ENCODE measurements around the gene ANKRD33B.

The ANKRD33B gene

GRCh38 chr5:10639846-10640368 is 76.0 kb downstream of the ANKRD33B start:
- DNase-seq: no peak

GRCh38 chr5:10642367-10642766 is 78.5 kb downstream of the ANKRD33B start:
- no peak for DNase-seq

- no peak for DNase-seq
Measured at GRCh38 chr5:10644192-10644591, 80.3 kb downstream of the ANKRD33B start.

GRCh38 chr5:10645146-10645545 is 81.3 kb downstream of the ANKRD33B start:
- DNase-seq: no peak

- DNase-seq: no peak
Measured at GRCh38 chr5:10645671-10646070, 81.8 kb downstream of the ANKRD33B start.

GRCh38 chr5:10647640-10648039 is 83.8 kb downstream of the ANKRD33B start:
- no peak for DNase-seq

GRCh38 chr5:10648806-10649665 is 85.2 kb downstream of the ANKRD33B start:
- no peak for DNase-seq

GRCh38 chr5:10649666-10650380 is 86.0 kb downstream of the ANKRD33B start:
- no peak for DNase-seq

GRCh38 chr5:10652151-10652550 is 88.3 kb downstream of the ANKRD33B start:
- no peak for DNase-seq

GRCh38 chr5:10652606-10653005 is 88.7 kb downstream of the ANKRD33B start:
- DNase-seq: no peak

- no peak for DNase-seq
Measured at GRCh38 chr5:10653043-10653442, 89.2 kb downstream of the ANKRD33B start.

GRCh38 chr5:10653751-10654400 is 90.0 kb downstream of the ANKRD33B start:
- no peak for DNase-seq

- no peak for DNase-seq
Measured at GRCh38 chr5:10654566-10654965, 90.7 kb downstream of the ANKRD33B start.

GRCh38 chr5:10655161-10655971 is 91.5 kb downstream of the ANKRD33B start:
- peak in 2 of 3 experiments; percentile 16 to 67 for DNase-seq

- no peak for DNase-seq
Measured at GRCh38 chr5:10655972-10656830, 92.3 kb downstream of the ANKRD33B start.

GRCh38 chr5:10658265-10658664 is 94.4 kb downstream of the ANKRD33B start:
- no peak for DNase-seq

- DNase-seq: no peak
Measured at GRCh38 chr5:10660135-10660534, 96.3 kb downstream of the ANKRD33B start.

GRCh38 chr5:10660720-10661387 is 97.0 kb downstream of the ANKRD33B start:
- no peak for DNase-seq

- no peak for DNase-seq
Measured at GRCh38 chr5:10661401-10661800, 97.5 kb downstream of the ANKRD33B start.

- DNase-seq: no peak
Measured at GRCh38 chr5:10662083-10662482, 98.2 kb downstream of the ANKRD33B start.

All from NCI-H1417 (cell line).